HG03064 (cell line): ENCODE results near the gene STX18.
"Not testable (repeated sequence)": the region's sequence is repeated elsewhere in the genome, so short reads cannot be mapped to it uniquely, and the experiment has no call there.

ENCODE experiments used
- ATAC-seq: cut with Tn5 transposase; IDR thresholded peaks from one replicate; pipeline ENCODE4 v1.9.1; 2021; ENCODE audit warnings: low read depth; ENCODE audit not compliant: unreplicated experiment

Gene STX18

GRCh38 chr4:4541661-4542570 lies at the start of gene STX18:
Gene STX18 (minus strand): TSS chr4:4542048. CDS start chr4:4541964, 84 bp downstream.
- ATAC-seq: peak; percentile 89

GRCh38 chr4:4591071-4591470 lies 49.2 kb upstream of the STX18 start:
- no peak for ATAC-seq

GRCh38 chr4:4590546-4590945 lies 48.7 kb upstream of the STX18 start:
- ATAC-seq: no peak

- ATAC-seq: no peak
These were observed 43.3 kb upstream of the STX18 start for GRCh38 chr4:4585012-4585670.

GRCh38 chr4:4583606-4584005 lies 41.8 kb upstream of the STX18 start:
- ATAC-seq: no peak

- ATAC-seq: no peak
These were observed 40.8 kb upstream of the STX18 start for GRCh38 chr4:4582653-4583052.

- ATAC-seq: no peak
These were observed 38.6 kb upstream of the STX18 start for GRCh38 chr4:4580494-4580893.

GRCh38 chr4:4578981-4579380 lies 37.1 kb upstream of the STX18 start:
- ATAC-seq: no peak

GRCh38 chr4:4577359-4577875 lies 35.6 kb upstream of the STX18 start:
- no peak for ATAC-seq

GRCh38 chr4:4575284-4576211 lies 33.7 kb upstream of the STX18 start:
- peak; percentile 70 for ATAC-seq

- ATAC-seq: no peak
These were observed 32.9 kb upstream of the STX18 start for GRCh38 chr4:4574792-4575191.

- ATAC-seq: no peak
These were observed 32.2 kb upstream of the STX18 start for GRCh38 chr4:4574052-4574451.

- ATAC-seq: no peak
These were observed 31.0 kb upstream of the STX18 start for GRCh38 chr4:4572821-4573220.

- not testable (repeated sequence) for ATAC-seq
These were observed 28.0 kb upstream of the STX18 start for GRCh38 chr4:4569861-4570260.

- ATAC-seq: no peak
These were observed 27.1 kb upstream of the STX18 start for GRCh38 chr4:4568806-4569427.

GRCh38 chr4:4566359-4566758 lies 24.5 kb upstream of the STX18 start:
- not testable (repeated sequence) for ATAC-seq

- no peak for ATAC-seq
These were observed 22.7 kb upstream of the STX18 start for GRCh38 chr4:4564522-4564921.

GRCh38 chr4:4560642-4561041 lies 18.8 kb upstream of the STX18 start:
- no peak for ATAC-seq

GRCh38 chr4:4560136-4560535 lies 18.3 kb upstream of the STX18 start:
- ATAC-seq: no peak

- ATAC-seq: no peak
These were observed 17.7 kb upstream of the STX18 start for GRCh38 chr4:4559596-4559995.
